GM19238 (cell line): Measurements from ENCODE around the gene CHDH.
A peak's percentile ranks its signal among the peaks of the same experiment; 100 is the strongest.

Experiments
- DNase-seq: peaks from one replicate; pipeline ENCODE4 v3.0.0; 2011; ENCODE audit warnings: low spot score; ENCODE audit not compliant: insufficient read length

Gene CHDH

GRCh38 chr3:53846134-53846850 is at the start of gene CHDH, which contains the start of gene IL17RB:
Gene CHDH (minus strand): TSS chr3:53846419. CDS start chr3:53824008, 22,411 bp downstream.
Gene IL17RB (plus strand): TSS chr3:53846568. CDS start chr3:53846589, 21 bp downstream.
- peak; percentile 50 for DNase-seq

- DNase-seq: no peak
Measured at GRCh38 chr3:53892286-53892637, 46.0 kb upstream of the CHDH start.

GRCh38 chr3:53891497-53892285 is 45.5 kb upstream of the CHDH start, which contains the start of gene SELENOK:
Gene SELENOK (minus strand): TSS chr3:53891859.
- peak; percentile 70 for DNase-seq

- DNase-seq: no peak
Measured at GRCh38 chr3:53890726-53891475, 44.7 kb upstream of the CHDH start.

GRCh38 chr3:53888232-53888631 is 42.0 kb upstream of the CHDH start:
- DNase-seq: no peak

GRCh38 chr3:53887446-53887845 is 41.2 kb upstream of the CHDH start:
- no peak for DNase-seq

GRCh38 chr3:53885239-53885638 is 39.0 kb upstream of the CHDH start:
- DNase-seq: no peak

GRCh38 chr3:53884623-53885022 is 38.4 kb upstream of the CHDH start:
- no peak for DNase-seq

GRCh38 chr3:53883008-53883407 is 36.8 kb upstream of the CHDH start:
- no peak for DNase-seq

GRCh38 chr3:53881691-53882593 is 35.7 kb upstream of the CHDH start, which contains the start of gene ACTR8:
Gene ACTR8 (minus strand): TSS chr3:53882152. CDS start chr3:53882101, 51 bp downstream.
- peak; percentile 78 for DNase-seq

- no peak for DNase-seq
Measured at GRCh38 chr3:53880396-53881345, 34.5 kb upstream of the CHDH start.

GRCh38 chr3:53865732-53866499 is 19.7 kb upstream of the CHDH start:
- no peak for DNase-seq

GRCh38 chr3:53863145-53863544 is 16.9 kb upstream of the CHDH start:
- no peak for DNase-seq

GRCh38 chr3:53862241-53862640 is 16.0 kb upstream of the CHDH start:
- DNase-seq: no peak

- DNase-seq: no peak
Measured at GRCh38 chr3:53860196-53860595, 14.0 kb upstream of the CHDH start.

GRCh38 chr3:53859178-53859577 is 13.0 kb upstream of the CHDH start:
- DNase-seq: no peak

- DNase-seq: no peak
Measured at GRCh38 chr3:53858096-53858741, 12.0 kb upstream of the CHDH start.

- no peak for DNase-seq
Measured at GRCh38 chr3:53856964-53857363, 10.7 kb upstream of the CHDH start.
